GM18517 (cell line): ENCODE results near the gene SPRED2.

Experiments
- ATAC-seq: cut with Tn5 transposase; IDR thresholded peaks from one replicate; pipeline ENCODE4 v1.9.1; 2021; ENCODE audit warnings: mild to moderate bottlenecking, moderate library complexity; ENCODE audit not compliant: unreplicated experiment

The SPRED2 gene

GRCh38 chr2:65388596-65389390 lies 43.6 kb downstream of the SPRED2 start:
- ATAC-seq = no peak

GRCh38 chr2:65388051-65388531 lies 44.3 kb downstream of the SPRED2 start:
- peak; percentile 70 for ATAC-seq

GRCh38 chr2:65386989-65387388 lies 45.4 kb downstream of the SPRED2 start:
- no peak for ATAC-seq

GRCh38 chr2:65386344-65386743 lies 46.1 kb downstream of the SPRED2 start:
- ATAC-seq = no peak

GRCh38 chr2:65383541-65384488 lies 48.6 kb downstream of the SPRED2 start:
- ATAC-seq = no peak

GRCh38 chr2:65382776-65383357 lies 49.5 kb downstream of the SPRED2 start:
- peak; percentile 76 for ATAC-seq

GRCh38 chr2:65382323-65382722 lies 50.1 kb downstream of the SPRED2 start:
- no peak for ATAC-seq

GRCh38 chr2:65381607-65382051 lies 50.8 kb downstream of the SPRED2 start:
- ATAC-seq = no peak

- no peak for ATAC-seq
Measured at GRCh38 chr2:65380255-65380654, 52.1 kb downstream of the SPRED2 start.

GRCh38 chr2:65379721-65380171 lies 52.7 kb downstream of the SPRED2 start:
- no peak for ATAC-seq

- ATAC-seq = no peak
Measured at GRCh38 chr2:65379223-65379622, 53.2 kb downstream of the SPRED2 start.

GRCh38 chr2:65378290-65378689 lies 54.1 kb downstream of the SPRED2 start:
- no peak for ATAC-seq

- no peak for ATAC-seq
Measured at GRCh38 chr2:65377556-65378192, 54.7 kb downstream of the SPRED2 start.

- ATAC-seq = no peak
Measured at GRCh38 chr2:65375723-65376122, 56.7 kb downstream of the SPRED2 start.

- no peak for ATAC-seq
Measured at GRCh38 chr2:65374999-65375398, 57.4 kb downstream of the SPRED2 start.

- no peak for ATAC-seq
Measured at GRCh38 chr2:65374575-65374974, 57.8 kb downstream of the SPRED2 start.

- ATAC-seq = no peak
Measured at GRCh38 chr2:65373365-65373918, 59.0 kb downstream of the SPRED2 start.

- no peak for ATAC-seq
Measured at GRCh38 chr2:65372619-65373018, 59.8 kb downstream of the SPRED2 start.

- ATAC-seq = no peak
Measured at GRCh38 chr2:65371074-65371434, 61.3 kb downstream of the SPRED2 start.

GRCh38 chr2:65370387-65371073 lies 61.9 kb downstream of the SPRED2 start:
- no peak for ATAC-seq
